Measurements from ENCODE around the gene ADSS1. TPM values are rescaled to one million over a fixed set of nuclear protein-coding genes. Genes with fewer than 3 reads are reported as not detected.

Gene ADSS1
- total RNA-seq, 3 donors from 2014 or later, result 6.9 to 13.0 (median 7.3) TPM

DNA sequence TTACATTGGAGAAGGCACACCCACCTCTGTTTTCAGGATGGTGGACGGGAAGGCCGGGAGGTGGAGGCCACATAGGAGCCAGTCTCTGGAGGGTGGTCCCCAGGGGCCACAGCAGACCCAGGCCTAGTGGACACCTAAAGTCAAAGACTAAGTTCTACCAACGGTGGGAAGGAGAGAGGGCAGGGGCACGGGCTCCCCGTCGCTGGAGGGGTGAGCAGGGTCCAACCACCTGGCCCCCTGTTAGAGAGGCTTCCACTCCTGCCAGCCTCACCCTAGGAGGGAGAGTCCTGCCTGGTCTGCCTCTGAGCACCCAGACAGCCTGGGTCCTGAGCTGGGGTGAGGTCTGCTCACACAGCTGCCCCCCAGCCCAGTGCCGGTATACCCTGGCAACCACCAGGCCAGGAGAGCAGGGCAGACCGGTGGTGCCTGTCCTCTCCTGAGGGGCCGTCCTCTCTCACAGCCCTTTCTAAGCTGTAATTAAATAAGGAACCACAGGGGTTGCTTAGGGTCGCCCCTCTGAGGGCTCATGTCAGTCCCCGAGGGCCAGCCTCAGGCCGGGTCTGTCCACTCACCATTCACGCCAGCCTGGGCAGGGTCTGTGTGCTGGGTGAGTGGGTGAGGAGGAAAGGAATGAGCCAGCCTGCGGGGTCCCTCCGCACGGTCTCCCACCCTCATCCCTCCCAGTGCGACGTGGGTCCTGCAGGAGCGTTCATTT is 32.3 kb upstream of the ADSS1 start:
- no peak for DNase-seq (ENCODE audit: low spot score in 2 of 2)
- Histone ChIP-seq H3K36me3 (no peaks in the 10 kb centered on the region), H3K4me3 (peak overlapping the region in 1 of 3 donors; percentile 98), H3K9me3 (no peaks in the 10 kb centered on the region), H3K27me3 (no peaks in the 10 kb centered on the region), H3K4me1 (peaks cover 23 to 45% of the 10 kb centered on the region in 2 donors), H3K27ac (peak overlapping the region in 1 of 2 donors; percentile 55)
- TF ChIP-seq POLR2AphosphoS5 (IDR thresholded peaks at IDR 0.05) (no peak), POLR2A (IDR thresholded peaks at IDR 0.05) (no peak)
- TF ChIP-seq, protein P1, sequence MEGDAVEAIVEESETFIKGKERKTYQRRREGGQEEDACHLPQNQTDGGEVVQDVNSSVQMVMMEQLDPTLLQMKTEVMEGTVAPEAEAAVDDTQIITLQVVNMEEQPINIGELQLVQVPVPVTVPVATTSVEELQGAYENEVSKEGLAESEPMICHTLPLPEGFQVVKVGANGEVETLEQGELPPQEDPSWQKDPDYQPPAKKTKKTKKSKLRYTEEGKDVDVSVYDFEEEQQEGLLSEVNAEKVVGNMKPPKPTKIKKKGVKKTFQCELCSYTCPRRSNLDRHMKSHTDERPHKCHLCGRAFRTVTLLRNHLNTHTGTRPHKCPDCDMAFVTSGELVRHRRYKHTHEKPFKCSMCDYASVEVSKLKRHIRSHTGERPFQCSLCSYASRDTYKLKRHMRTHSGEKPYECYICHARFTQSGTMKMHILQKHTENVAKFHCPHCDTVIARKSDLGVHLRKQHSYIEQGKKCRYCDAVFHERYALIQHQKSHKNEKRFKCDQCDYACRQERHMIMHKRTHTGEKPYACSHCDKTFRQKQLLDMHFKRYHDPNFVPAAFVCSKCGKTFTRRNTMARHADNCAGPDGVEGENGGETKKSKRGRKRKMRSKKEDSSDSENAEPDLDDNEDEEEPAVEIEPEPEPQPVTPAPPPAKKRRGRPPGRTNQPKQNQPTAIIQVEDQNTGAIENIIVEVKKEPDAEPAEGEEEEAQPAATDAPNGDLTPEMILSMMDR (IDR thresholded peaks at IDR 0.05), result no peak
- intact Hi-C loops (cut with DNase I; ENCODE audit: low total_unique reads), result no loop called here

DNA sequence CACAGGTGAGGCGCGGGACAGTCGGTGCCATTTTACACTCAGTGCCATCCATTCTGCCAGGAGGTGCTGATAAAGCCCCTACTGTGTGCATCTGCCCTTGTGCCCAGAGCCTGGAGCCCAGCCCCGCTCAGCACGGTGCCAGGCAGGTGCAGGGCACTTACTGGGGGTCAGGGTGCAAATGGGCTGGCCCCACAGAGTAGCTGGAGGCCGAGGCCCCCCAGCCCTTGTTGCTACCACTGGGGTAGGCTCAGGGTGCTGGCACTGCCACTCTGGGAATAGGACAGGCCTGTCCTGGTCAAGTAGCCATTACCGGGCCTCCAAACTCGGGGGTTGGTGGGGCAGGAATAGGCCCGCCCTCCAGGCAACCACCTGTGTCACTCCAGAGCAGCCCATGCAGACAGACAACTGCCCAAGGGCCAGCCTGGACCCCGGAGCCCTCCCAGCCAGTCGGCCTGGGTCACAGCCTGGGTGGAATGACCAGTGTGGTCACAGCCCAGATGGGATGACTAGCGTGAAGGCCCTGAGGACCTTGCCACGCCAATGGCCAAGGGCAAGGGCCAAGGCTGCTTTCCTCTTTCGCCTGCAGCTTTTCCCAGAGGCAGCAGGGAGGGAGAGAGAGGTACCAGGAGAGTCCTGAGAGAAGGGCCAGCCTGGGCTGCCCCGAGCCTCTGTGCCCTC is 31.6 kb upstream of the ADSS1 start:
- no peaks in the 10 kb centered on the region for H3K9me3 ChIP-seq
- H3K27me3 ChIP-seq, result no peaks in the 10 kb centered on the region
- peak overlapping the region in 1 of 2 donors; percentile 55 for H3K27ac ChIP-seq
- no peak overlapping the region for H3K4me3 ChIP-seq
- peaks cover 25 to 42% of the 10 kb centered on the region in 2 donors for H3K4me1 ChIP-seq
- TF ChIP-seq, protein P1 (IDR thresholded peaks at IDR 0.05), result no peak
- TF ChIP-seq POLR2AphosphoS5 (IDR thresholded peaks at IDR 0.05) (no peak), POLR2A (IDR thresholded peaks at IDR 0.05) (no peak)
- intact Hi-C loops (cut with DNase I; ENCODE audit: low total_unique reads), result no loop called here
- DNase-seq (ENCODE audit: low spot score in 2 of 2), result no peak
- H3K36me3 ChIP-seq, result no peaks in the 10 kb centered on the region

DNA sequence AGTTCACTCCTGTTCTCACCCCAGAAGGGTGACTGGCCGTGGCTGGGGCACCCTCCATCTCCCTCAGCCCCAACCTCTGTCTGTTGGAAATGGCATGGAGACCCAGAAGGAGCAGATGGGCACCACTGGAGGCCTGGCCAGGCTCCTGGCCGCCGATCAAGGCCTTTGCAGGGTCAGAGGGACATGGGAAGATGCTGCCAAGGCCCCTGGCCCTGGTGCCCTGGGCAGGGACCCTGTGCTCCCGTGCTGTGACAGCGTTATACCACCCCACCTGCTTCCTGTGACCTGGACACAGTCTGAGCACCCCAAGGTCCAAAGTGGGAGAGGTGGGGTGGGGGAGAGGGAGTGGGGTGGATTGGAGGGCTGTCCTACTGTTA is 31.1 kb upstream of the ADSS1 start:
- H3K9me3 ChIP-seq, result no peaks in the 10 kb centered on the region
- intact Hi-C loops (cut with DNase I; ENCODE audit: low total_unique reads), result no loop called here
- H3K27me3 ChIP-seq, result no peaks in the 10 kb centered on the region
- H3K36me3 ChIP-seq, result no peaks in the 10 kb centered on the region
- no peak for DNase-seq (ENCODE audit: low spot score in 2 of 2)
- H3K4me3 ChIP-seq, result no peak overlapping the region
- H3K27ac ChIP-seq, result peak overlapping the region in 1 of 2 donors; percentile 55
- H3K4me1 ChIP-seq, result peaks cover 30 to 43% of the 10 kb centered on the region in 2 donors
- TF ChIP-seq POLR2AphosphoS5 (IDR thresholded peaks at IDR 0.05), result no peak

DNA sequence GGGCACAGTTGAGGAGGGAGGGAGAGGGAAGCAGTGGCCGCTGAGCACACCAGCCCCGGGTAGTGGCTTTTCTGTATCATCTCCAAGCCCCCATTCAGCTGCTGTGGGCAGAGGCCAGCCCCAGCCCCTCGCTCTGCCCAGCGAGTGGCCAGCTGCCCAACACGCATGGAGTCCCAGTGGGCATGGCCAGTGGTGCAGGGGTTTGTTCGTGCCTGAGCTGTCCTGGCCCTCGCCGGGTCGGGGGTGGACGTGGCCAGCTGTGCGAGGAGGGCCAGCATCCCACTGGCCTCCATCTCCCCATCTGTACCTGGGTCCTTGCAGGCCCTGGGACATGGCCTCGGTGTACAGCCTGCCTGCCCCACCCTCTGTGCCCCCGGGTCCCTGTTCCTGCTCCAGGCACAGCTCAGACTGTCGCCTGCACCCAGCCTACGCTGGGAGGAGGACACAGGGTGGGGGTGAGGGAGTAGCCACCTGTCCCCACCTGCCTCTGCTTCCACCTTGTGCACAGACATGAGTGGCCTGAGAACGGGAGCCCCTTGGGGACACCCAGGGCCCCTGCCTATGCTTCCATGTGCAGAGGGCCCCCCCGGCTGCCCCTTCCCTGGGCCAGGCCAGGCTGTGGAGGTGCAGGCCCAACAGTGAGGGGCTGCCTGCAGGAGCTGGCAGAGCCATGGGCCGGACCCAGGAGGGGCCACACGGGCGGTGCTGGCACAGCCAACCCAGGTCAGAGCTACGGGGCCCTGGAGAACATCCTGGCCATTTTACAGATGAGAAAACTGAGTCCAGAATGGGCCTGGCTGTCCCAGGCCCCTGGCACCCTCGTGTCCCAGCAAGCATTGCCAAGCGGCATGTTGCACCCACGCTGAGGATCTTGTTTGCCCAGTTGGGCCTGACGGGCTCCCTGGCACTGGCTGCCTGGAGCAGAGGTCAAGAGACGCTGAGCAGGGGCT is 30.3 kb upstream of the ADSS1 start:
- Histone ChIP-seq H3K36me3 (no peaks in the 10 kb centered on the region), H3K9me3 (no peaks in the 10 kb centered on the region), H3K27me3 (no peaks in the 10 kb centered on the region), H3K4me1 (peaks cover 27 to 40% of the 10 kb centered on the region in 2 donors), H3K4me3 (peak overlapping the region in 1 of 3 donors; percentile 28), H3K27ac (peak overlapping the region in 1 of 2 donors; percentile 84)
- no peak for DNase-seq (ENCODE audit: low spot score in 2 of 2)
- TF ChIP-seq POLR2A (IDR thresholded peaks at IDR 0.05), result no peak
- TF ChIP-seq, protein P1 (IDR thresholded peaks at IDR 0.05), result no peak
- TF ChIP-seq POLR2AphosphoS5 (IDR thresholded peaks at IDR 0.05), result no peak
- intact Hi-C loops (cut with DNase I; ENCODE audit: low total_unique reads), result no loop called here

DNA sequence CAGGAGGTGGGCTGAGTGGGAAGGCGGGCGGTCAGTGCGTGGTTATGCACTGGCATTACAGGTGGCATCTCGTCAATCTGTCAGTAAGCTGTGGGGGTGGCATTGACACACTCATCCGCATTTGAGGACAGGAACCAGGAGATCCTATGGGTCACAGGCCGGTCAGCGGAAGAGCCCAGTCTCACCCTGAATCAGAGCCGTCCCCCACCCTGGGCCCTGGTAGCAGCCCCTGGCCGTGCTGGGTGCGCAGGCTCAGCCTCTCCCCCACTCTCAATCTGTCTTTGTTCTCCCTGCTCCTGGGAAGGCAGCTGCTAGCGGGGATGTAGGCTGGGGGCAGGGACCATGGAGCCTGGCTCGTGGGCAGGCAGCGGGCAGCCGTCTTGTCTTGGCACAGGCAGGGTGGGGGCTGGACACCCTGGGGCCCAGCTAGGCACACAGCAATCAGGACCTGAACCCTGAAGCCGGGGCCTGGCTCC is 29.5 kb upstream of the ADSS1 start:
- Histone ChIP-seq H3K27ac (peak overlapping the region; percentile 10 to 84), H3K9me3 (no peaks in the 10 kb centered on the region), H3K36me3 (no peaks in the 10 kb centered on the region), H3K4me3 (peak overlapping the region in 1 of 3 donors; percentile 28), H3K27me3 (no peaks in the 10 kb centered on the region), H3K4me1 (peaks cover 24 to 39% of the 10 kb centered on the region in 2 donors)
- intact Hi-C loops (cut with DNase I; ENCODE audit: low total_unique reads), result no loop called here
- TF ChIP-seq, protein P1 (IDR thresholded peaks at IDR 0.05), result no peak
- no peak for TF ChIP-seq POLR2AphosphoS5 (IDR thresholded peaks at IDR 0.05)
- TF ChIP-seq POLR2A (IDR thresholded peaks at IDR 0.05), result no peak
- DNase-seq (ENCODE audit: low spot score in 2 of 2), result no peak
